Right renal pelvis (tissue), 4 donors: Measurements from ENCODE around the gene CLINT1. TPM values are rescaled to one million over a fixed set of nuclear protein-coding genes. Genes with fewer than 3 reads are reported as not detected.
"Not testable (repeated sequence)": the region's sequence is repeated elsewhere in the genome, so short reads cannot be mapped to it uniquely, and the experiment has no call there.

Experiments
- DNase-seq, 4 donors: peaks; one replicate each; pipeline ENCODE4 v3.0.0-alpha.2; 2013; ENCODE audit warnings: low read depth in 4 of 4, low spot score in 3 of 4, missing footprints in 1 of 4
- polyA plus RNA-seq, 4 donors: library from polyadenylated mRNA; unstranded; fragments of 120-200 nt; gene quantifications; one replicate each; pipeline ENCODE4 v1.2.1, GENCODE V29; 2013; ENCODE audit not compliant: insufficient read length in 4 of 4

CLINT1 gene
- polyA plus RNA-seq, 4 donors = 115 to 146 (median 133) TPM

DNA sequence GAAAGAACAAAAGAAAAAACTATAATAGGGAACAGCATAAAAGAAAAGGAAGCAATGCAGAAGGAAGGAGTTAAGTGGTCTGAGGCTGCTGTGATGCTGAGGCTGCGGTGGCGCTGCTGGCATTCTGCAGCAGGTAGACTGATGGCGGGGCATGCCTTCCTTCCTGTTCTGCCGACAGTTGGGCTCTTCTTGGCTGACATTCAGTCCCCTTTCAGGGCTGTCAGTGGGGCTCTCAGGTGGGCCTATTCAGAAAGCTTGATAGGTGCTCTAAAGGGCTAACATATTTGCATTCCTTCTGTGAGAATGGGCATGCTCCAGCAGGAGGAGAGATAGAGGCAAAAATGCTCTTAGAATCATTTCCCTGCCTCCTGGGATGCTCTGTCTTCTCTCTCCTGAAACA lies 5.1 kb upstream of the CLINT1 start:
- DNase-seq = no peak

DNA sequence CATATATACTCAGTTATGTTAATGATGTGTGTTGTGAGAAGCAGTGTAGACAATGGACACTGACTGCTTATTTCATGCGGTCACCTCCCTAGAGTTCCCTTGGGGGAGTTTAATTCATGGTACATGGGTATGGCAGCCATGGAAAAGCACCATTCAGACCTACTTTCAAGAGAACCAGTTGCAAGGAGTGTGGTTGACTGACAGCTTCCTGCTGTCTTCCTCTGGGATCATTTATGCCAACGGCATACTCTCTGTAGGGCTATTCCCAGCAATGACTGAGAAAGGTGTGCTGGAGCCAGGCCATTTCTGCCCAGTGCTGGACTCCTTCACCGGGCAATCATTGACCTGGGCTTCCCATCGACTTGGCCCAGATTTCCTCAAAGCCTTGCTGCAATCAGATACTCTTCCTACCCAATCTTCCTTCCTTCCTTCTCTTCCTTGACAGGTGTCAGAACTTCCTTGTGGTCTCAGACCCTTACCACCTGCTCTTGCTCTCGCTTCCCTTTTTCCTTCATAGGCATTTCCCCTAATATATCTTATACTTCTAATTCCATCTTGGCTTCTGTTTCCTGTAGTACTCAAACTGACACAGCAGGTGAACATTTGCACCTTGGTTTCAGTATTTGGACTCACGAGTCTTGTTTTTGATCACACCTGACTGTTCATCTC lies 3.4 kb upstream of the CLINT1 start:
- DNase-seq = no peak

DNA sequence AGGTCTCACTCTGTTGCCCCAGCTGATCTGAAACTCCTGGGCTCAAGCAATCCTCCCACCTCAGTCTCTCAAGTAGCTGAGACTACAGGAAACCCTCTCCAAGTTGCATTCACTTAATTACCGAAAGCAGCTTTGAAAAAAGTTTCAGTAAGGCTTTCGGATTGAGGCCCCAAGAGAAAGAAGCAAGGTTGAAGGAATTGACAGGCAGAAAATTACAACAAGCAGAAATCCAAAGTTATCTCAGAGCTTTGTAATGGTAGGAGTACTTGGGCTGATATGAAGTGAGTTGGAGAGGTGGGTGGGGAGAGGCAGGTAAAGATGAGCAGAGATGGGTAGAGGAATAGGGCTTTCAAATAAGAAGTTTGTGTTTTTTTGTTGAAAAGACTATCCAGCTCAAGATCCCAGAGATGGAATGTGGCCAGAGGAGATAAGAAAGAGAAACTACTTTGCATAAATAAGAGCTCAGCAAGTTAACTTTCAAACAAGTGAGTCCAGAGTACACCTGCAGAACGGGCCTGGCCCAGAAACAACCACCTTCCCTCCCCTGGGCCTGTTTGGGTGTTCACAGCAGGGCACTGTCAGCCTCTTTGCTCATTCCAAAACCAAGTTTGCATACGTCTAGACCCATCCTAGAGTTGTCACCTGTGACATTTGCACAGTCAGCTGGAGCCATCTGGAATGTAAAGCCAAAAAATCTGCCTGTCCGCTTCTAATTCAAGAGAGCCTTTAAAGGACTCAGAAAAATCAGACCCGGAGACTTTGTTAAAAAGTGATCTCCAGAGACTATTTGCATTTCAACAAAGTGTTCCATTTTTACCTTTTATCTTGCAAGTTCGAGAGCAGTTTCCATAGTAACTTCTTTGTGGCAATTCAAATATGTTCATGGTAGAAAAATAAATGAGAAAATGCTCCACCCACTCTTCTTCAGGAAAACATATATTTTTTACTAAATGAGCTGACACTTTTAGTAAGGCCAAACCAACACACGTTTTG lies 2.2 kb upstream of the CLINT1 start:
- no peak for DNase-seq

DNA sequence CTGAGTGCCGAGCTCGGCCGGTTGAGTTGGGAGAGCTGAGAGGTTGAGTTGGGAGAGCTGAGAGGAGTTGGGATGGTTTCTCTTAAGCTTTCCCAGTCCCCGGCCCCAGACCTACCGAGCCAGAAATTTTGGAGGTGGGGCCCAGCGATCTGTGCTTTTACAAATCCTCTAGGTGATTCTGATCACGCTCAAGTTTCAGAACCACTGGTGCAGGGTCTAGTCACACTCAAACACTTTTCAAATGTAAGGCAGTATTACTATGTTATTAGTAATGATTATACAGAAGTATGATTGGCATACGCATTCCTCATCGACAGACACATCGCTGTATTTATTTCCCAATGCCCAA lies 256 bp upstream of the CLINT1 start:
- DNase-seq = no peak

DNA sequence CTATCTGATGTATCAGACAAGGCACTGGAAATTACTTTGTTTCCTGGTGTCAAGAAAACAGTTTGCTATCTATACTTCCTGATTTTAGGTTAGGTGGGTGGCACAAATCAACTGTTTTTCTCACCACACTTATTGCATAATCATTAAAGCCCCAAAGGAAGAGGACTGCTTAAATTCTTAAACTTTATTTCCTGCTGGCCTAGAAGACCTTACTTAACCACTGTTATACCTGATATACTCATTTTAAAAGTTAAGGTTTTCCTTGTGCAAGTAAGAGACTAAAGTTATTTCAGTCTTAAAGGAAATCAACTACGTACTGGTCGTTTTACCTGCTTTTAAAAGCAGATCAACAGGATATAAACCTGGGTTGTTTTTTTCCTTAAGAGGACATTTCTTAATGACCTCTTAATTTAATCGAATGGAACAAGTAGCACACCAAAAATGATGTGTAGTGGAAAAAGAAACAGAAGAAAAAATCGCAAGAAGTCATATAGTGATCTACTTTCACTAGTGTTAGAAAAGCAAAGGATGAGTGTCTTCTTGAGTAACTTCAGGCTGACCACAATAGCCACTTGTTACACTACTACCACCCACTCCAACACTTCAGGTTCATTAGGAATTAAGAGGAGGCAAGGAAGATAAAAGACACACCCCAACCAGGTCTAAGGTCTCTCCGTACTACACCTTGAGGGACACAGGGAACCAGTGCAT lies 974 bp downstream of the CLINT1 start:
- no peak for DNase-seq

DNA sequence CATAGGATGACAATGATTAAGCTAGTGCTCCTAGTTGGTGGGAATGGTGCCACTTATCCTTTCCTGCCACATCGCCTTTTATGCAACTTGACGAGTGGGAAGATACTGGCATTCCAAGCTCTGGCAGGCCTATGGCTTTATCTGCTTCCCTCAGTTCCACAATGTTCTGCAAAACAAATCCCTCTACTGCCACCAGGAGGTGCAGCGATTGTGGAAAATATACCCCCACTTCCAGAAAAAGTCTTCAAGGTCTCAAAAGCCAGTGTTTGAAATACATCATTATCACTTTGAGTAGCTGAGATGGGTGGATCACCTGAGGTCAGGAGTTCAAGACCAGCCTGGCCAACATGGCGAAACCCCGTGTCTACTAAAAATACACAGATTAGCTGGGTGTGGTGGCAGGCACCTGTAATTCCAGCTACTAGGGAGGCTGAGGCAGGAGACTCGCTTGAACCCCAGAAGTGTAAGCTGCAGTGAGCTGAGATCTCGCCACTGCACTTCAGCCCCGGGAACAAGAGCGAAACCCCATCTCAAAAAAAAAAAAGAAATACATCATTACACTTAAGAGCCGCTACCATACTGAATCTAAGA lies 3.4 kb downstream of the CLINT1 start:
- peak in 2 of 4 donors; percentile 16 to 36 for DNase-seq

DNA sequence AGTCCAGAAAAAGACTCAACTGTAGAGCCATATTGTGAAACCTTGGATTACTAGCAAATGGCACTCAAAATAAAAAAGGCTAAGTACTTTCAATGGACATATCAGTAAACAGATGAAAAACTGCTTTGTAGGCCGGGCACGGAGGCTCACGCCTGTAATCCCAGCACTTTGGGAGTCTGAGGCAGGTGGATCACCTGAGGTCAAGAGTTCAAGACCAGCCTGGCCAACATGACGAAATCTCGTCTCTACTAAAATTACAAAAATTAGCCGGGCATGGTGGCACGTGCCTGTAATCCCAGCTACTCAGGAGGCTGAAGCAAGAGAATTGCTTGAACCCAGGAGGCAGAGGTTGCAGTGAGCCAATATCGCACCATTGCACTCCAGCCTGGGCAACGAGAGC lies 5.6 kb downstream of the CLINT1 start:
- DNase-seq = not testable (repeated sequence)

DNA sequence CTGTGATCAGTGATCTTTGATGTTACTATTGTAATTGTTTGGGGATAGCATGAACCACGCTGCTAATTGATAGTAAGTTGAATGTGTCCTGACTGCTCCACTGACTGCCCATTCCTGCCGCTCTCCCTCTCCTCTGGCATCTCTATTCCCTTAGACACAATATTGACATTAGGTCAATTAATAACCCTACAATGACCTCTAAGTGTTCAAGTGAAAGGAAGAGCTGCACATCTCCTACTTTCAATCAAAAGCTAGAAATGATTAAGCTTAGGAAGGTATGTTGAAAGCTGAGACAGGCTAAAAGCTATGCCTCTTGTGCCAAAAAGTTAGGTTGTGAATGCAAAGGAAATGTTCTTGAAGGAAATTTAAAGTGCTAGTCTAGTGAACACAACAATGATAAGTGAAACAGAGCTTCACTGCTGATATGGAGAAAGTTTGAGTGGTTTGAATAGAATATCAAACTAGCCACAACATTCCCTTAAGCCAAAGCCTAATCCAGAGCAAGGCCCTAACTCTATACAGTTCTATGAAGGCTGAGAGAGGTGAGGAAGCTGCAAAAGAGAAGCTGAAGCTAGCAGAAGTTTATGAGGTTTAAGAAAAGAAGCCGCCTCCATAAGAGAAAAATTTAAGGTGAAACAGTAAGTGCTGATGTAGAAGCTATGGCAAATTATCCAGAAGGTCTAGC lies 12.9 kb downstream of the CLINT1 start:
- DNase-seq = no peak

DNA sequence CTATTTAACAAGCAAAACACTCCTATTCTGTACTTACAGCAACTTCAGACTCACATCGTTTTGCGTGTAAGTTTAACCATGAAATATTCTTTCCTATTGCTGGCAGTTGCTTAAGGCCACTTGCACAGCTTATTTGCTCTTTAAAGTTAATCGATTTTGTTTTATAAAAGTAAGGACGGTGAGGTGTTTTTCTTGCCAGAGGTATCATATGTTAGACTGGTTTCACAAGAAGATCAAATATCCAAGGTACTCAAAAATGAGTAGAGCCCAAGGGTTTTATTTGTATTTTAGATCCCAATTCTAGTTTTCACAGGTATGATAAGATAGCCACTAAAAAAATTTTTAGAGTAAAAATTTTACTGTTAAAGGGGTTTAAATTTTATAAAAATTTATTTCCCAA lies 16.2 kb downstream of the CLINT1 start:
- no peak for DNase-seq

DNA sequence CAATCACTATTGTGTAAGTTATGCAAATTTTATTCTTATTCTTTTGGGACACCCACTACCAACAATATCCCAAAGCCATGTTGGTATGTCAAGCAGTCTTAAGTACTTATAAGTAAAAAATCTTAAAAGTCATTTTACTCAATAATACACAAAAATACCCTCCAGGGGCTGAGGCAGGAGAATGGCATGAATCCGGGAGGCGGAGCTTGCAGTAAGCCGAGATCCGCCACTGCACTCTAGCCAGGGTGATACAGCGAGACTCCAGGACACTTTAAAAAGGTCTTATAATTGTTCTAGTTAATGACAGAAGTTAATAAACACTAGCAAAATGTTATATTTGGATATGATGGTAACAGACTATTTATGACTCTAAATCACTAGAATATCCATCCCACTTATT lies 16.8 kb downstream of the CLINT1 start:
- DNase-seq = no peak

DNA sequence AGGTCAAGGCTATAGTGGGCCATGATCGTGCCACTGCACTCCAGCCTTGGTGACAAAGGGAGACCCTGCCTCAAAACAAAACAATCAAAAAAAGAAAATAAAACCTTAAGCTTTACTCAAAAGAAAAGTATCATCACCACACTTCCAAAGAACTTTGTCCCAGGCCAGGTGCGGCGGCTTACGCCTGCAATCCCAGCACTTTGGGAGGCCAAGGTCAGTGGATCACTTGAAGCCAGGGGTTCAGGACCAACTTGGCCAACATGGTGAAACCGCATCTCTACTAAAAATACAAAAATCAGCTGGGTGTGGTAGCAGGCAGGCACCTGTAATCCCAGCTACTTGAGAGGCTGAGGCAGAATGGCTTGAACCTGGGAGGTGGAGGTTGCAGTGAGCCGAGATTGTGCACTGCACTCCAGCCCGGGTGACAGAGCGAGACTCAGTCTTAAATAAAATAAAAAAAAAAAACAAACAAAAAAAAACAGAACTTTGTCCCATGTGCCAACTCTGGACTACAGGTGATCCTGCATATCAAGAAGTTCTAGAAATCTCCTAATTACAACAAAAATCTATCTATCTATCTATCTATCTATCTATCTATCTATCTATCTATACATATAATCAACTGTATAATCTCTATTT lies 19.7 kb downstream of the CLINT1 start:
- DNase-seq = no peak

DNA sequence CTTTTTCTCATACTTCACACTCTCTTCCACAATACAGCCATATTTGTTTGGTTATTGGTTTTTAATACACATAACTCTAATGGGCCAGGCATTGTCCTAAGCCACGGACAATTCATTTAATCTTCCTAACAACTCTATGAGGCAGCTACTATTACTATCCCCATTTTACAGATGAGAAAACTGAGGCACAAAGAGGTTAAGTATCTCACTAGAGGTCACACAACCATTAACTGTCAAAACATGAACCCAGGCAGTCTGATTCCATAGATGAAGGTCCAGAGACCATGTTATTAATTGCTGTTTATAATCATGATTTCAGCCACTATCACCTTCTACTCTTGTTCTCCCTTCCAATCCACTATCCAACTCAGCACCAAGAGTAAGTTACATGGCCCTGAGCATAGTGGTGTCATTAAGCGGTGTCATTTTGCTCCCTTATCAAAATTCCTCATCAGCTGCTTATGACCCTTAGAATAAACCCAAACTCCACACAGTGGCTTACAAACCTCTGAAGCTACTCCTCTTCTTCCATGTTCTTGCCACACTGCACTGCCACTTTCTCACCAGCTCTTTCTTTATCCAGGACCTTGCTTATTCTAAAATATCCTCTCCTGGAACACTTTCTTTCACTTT lies 22.7 kb downstream of the CLINT1 start:
- no peak for DNase-seq

DNA sequence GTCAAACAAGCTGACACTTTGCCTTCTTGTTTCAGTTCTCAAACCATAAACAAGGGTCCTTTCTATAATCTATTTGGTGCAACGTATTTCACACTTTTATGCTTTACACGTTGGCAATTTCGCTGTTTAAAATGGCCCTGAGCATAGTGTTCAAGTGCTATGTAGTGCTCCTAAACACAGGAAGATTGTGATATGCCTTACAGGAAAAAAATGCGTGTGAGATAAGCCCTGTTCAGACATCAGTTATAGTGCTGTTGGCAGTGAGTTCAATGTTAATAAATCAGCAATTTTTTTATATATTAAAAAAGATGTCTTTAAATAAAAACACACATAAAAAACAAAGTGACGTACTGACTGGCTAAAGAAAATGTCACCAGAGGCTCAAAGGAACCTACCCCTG lies 23.9 kb downstream of the CLINT1 start:
- DNase-seq = no peak

DNA sequence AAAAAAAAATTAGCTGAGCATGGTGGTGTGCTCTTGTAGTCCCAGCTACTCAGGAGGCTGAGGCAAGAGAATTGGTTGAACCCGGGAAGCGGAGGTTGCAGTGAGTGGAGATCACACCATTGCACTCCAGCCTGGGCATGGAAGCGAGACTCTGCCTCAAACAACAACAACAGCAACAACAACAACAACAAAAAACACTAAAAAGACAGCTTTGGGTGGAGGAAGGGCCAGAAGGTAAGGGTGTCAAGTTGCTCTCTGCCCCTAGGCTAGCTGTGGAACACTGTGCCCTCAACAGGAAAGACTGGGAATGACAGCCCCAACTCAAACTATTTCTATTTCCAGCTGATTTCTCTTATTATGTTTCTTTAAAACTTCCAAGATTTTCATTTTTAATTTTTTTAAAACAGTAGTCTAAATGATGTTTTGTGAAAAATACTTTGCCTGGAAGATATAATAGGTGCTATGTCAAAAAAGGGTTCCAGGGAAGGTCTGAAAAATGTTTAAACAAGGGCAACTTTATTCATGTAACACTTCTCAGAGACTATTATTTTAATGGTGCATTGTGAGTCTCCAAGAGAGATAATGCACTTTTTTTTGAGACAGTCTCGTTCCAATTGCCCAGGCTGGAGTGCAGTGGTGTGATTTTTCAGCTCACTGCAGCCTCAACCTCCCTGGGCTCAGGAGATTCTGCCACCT lies 29.9 kb downstream of the CLINT1 start:
- DNase-seq = no peak

DNA sequence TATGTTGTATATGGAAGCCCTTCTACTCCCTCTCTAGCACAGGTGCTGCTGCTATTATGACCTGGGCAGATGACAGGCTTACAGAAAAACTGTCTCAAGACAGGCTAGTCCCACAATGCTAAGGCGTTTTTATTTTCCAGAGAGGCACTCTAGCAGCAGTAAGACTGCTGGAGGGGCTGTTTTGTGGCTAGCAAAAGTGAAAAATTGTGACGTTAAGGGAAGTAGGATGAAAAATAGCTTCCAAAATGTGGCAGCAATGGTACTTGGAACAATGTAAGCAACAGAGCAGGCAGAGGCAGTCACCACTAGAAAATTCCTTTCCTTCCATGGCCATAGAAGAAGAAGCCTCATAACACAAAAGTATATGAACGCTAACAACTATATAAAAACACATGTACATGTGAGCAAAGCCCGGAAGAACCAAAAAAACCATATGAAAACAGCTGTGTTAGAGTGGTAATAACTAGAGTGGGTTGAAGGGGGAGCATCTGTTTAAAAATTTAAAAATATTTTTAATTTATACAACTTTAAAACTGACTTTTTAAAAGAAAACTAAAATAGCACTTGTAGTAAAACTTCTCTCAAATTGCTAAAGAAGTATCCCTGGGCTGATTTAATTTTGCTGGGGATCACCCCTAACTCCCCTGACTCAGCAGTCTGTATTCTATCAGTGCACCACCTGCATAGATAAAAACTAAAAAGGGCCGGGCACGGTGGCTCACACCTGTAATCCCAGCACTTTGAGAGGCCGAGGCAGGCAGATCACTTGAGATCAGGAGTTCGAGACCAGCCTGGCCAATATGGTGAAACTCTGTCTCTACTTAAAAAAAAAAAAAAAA lies 30.6 kb downstream of the CLINT1 start:
- DNase-seq = no peak

DNA sequence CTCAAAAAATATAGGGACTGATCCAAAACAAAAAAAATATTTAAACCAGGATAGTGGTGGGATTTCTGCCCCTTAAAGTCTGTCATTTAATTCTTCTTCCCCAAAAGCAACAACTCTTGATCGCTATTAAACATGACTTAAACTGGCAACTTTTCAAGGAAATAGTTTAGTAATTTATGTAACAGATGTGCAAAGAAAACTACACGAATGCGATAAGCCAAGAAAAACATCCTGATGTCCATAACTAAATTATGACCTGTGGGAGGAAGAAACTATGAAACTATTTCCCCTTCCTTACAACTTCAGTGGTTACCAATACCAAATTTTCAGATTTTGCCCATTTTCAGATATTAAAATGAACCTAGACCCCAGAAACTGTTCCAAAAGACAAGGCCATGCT lies 31.5 kb downstream of the CLINT1 start:
- peak in 1 of 4 donors; percentile 22 for DNase-seq

DNA sequence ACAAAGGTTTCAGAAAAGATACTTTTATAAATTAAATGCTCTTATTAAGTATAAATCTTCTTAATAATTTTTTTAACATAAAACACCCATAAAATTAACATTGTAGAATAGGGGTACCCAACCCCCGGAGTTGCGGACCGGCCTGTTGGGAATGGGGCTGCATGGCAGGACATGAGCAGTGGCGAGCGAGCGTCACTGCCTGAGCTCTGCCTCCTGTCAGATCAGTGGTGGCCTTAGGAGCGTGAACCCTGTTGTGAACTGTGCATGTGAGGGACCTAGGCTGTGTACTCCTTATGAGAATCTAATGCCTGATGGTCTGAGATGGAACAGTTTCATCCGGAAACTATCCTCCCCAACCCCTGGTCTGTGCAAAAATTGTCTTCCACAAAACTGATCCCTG lies 35.3 kb downstream of the CLINT1 start:
- no peak for DNase-seq
